Activated CD4-positive, alpha-beta memory T cell treated with anti-CD3 and anti-CD28 coated beads, Interleukin-2, amount 10 ng/mL, durations not matched to agents 7 days and 5 days (primary cell): ENCODE measurements around the gene IGFLR1. TPM values are rescaled to one million over a fixed set of nuclear protein-coding genes. Genes with fewer than 3 reads are reported as not detected.
A peak's percentile ranks its signal among the peaks of the same experiment; 100 is the strongest.

Experiments used
- CTCF ChIA-PET: fragments of 350-600 bp; sonication (Branson Sonifier 250); formaldehyde crosslinking; loops from one replicate; lab custom pipeline; 2021; ENCODE audit warnings: antibody characterized with exemption, inconsistent platforms; lab: Charles Lee
- POLR2A ChIA-PET: fragments of 350-600 bp; sonication (Branson Sonifier 250); formaldehyde crosslinking; loops from one replicate; lab custom pipeline; 2021; ENCODE audit warnings: antibody characterized with exemption; lab: Charles Lee
- DNase-seq: peaks from one replicate; pipeline ENCODE4 v3.0.0-alpha.2; 2020
- H3K27ac Mint-ChIP-seq: one replicate; pipeline ENCODE4 v1.8.0; 2021; ENCODE audit warnings: mild to moderate bottlenecking, mixed read lengths
- H3K27me3 Mint-ChIP-seq: one replicate; pipeline ENCODE4 v1.8.0; 2021; ENCODE audit warnings: mixed read lengths
- H3K36me3 Mint-ChIP-seq: one replicate; pipeline ENCODE4 v1.8.0; 2021; ENCODE audit warnings: low read depth, mixed read lengths
- H3K4me1 Mint-ChIP-seq: one replicate; pipeline ENCODE4 v1.8.0; 2021; ENCODE audit warnings: mixed read lengths
- H3K4me3 Mint-ChIP-seq: one replicate; pipeline ENCODE4 v1.8.0; 2021; ENCODE audit warnings: mild to moderate bottlenecking, mixed read lengths
- H3K9me3 Mint-ChIP-seq: one replicate; pipeline ENCODE4 v1.8.0; 2021; ENCODE audit warnings: mixed read lengths
- total RNA-seq, 2 experiments: library from RNA; stranded (reverse); gene quantifications; one replicate each; pipeline ENCODE4 v1.2.3, GENCODE V29; 2021

Gene IGFLR1
- total RNA-seq, 2 experiments from 2014 or later = 78.9 to 90.5 TPM

DNA sequence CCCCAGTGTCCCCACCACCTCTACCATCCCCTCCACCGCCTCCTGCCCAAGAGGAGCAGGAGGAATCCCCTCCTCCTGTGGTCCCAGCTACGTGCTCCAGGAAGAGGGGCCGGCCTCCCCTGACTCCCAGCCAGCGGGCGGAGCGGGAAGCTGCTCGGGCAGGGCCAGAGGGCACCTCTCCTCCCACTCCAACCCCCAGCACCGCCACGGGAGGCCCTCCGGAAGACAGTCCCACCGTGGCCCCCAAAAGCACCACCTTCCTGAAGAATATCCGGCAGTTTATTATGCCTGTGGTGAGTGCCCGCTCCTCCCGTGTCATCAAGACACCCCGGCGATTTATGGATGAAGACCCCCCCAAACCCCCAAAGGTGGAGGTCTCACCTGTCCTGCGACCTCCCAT is 21.6 kb downstream of the IGFLR1 start:
- H3K36me3 Mint-ChIP-seq = peaks cover 64% of the 10 kb centered on the region
- ChIA-PET CTCF (interaction anchor here (1.3 kb wide), 1 partner anchor 20 kb away, joined by 5 read pairs; no protein-coding TSS in a partner anchor), POLR2A (interaction anchor here (0.9 to 5.1 kb wide), 7 partner anchors 7 to 99 kb away, joined by 3 to 45 read pairs (median 4); partner anchors contain the start of genes IGFLR1, PSENEN and U2AF1L4)
- no peak for DNase-seq
- peaks cover 30% of the 10 kb centered on the region for H3K4me1 Mint-ChIP-seq
- H3K27ac Mint-ChIP-seq = no peak overlapping the region
- H3K27me3 Mint-ChIP-seq = no peaks in the 10 kb centered on the region
- H3K4me3 Mint-ChIP-seq = no peak overlapping the region
- H3K9me3 Mint-ChIP-seq = no peaks in the 10 kb centered on the region

DNA sequence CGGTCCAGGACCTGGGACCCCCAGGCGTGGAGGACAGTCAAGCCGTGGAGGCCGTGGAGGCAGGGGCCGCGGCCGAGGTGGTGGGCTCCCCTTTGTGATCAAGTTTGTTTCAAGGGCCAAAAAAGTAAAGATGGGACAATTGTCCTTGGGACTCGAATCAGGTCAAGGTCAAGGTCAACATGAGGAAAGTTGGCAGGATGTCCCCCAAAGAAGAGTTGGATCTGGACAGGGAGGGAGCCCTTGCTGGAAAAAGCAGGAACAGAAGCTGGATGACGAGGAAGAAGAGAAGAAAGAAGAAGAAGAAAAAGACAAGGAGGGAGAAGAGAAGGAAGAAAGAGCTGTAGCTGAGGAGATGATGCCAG is 22.1 kb downstream of the IGFLR1 start:
- POLR2A ChIA-PET = interaction anchor here (0.9 to 5.1 kb wide), 8 partner anchors 8 to 99 kb away, joined by 3 to 45 read pairs (median 4); partner anchors contain the start of genes IGFLR1, PSENEN and U2AF1L4
- Mint-ChIP-seq H3K36me3 (peaks cover 62% of the 10 kb centered on the region), H3K4me1 (peaks cover 30% of the 10 kb centered on the region)

DNA sequence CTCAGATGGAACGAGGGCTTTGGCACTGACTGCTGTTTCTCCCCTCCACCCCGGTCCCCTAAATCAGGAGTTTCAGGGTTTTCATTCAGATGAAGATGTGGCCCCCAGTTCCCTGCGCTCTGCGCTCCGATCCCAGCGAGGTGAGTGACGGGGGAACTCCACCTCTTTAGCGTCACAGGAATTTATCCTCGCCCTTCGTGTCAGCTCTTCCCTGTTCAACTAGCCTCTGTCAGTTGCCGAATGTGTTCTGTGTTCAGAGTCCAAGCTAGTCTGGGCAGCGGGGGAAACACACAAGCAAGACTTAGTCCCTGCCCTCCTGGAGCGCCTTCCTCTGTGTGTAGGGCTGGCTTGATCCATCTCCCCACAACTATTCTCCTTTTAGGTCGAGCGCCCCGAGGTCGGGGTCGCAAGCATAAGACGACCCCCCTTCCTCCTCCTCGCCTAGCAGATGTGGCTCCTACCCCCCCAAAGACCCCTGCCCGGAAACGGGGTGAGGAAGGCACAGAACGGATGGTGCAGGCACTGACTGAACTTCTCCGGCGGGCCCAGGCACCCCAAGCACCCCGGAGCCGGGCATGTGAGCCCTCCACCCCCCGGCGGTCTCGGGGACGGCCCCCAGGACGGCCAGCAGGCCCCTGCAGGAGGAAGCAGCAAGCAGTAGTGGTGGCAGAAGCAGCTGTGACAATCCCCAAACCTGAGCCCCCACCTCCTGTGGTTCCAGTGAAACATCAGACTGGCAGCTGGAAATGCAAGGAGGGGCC is 22.7 kb downstream of the IGFLR1 start:
- Mint-ChIP-seq H3K27me3 (no peaks in the 10 kb centered on the region), H3K4me3 (peak overlapping the region; percentile 95), H3K36me3 (peaks cover 62% of the 10 kb centered on the region), H3K9me3 (no peaks in the 10 kb centered on the region), H3K4me1 (peaks cover 35% of the 10 kb centered on the region), H3K27ac (peak overlapping the region; percentile 92)
- ChIA-PET POLR2A (interaction anchor here (0.9 to 5.1 kb wide), 16 partner anchors 8 to 107 kb away, joined by 3 to 45 read pairs (median 6); partner anchors contain the start of genes HAUS5, IGFLR1, LIN37 and PSENEN), CTCF (interaction anchor here (1.1 to 1.7 kb wide), 6 partner anchors 21 to 212 kb away, joined by 3 to 8 read pairs (median 6); partner anchors contain the start of genes LIN37 and PSENEN)
- DNase-seq = no peak

More for the DNA sequence above, 22.1 kb downstream of the IGFLR1 start:
- peak overlapping the region; percentile 1 for H3K27ac Mint-ChIP-seq
- no peaks in the 10 kb centered on the region for H3K9me3 Mint-ChIP-seq
- no peak for DNase-seq
- CTCF ChIA-PET = interaction anchor here (1.3 kb wide), 1 partner anchor 20 kb away, joined by 5 read pairs; no protein-coding TSS in a partner anchor
- H3K27me3 Mint-ChIP-seq = no peaks in the 10 kb centered on the region
- H3K4me3 Mint-ChIP-seq = no peak overlapping the region

DNA sequence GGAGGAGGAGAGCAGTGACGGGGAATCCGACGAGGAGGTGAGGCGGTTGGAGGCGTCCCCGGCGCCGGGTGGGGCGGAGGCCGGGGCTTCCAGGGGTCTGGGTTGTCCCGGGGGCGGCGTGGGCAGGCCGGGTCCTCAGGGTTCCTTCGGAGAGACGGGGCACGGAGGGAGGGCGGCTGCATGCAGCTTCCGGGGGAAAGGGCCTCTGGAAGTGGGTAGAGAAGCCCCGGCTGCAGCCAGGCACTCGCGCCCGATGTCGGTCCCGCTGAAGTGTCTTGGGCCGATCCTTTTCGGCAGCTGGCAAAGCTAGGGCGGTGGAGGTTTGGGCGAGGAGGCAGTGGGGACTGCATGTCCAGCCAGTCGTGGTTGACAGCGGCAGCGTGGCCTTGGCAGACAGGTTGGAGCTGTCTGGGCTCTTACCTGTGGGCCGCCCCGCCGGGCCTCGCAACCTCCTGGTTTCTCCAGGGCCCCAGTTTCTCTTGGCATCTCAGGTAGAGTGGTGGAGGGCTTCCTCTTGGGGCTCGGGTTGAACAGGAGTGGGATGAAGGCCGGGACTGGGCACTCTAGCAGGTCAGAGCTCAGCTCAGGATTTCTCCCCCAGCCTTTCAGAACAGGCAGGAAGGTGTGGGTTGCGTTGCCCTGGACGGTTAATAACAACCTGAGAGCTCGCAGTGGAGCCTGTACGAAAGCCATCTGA is 23.8 kb downstream of the IGFLR1 start:
- POLR2A ChIA-PET = interaction anchor here (0.9 to 5.1 kb wide), 14 partner anchors 9 to 211 kb away, joined by 3 to 45 read pairs (median 6); partner anchors contain the start of genes HAUS5, IGFLR1, LIN37 and PSENEN
- peaks cover 46% of the 10 kb centered on the region for H3K4me1 Mint-ChIP-seq

DNA sequence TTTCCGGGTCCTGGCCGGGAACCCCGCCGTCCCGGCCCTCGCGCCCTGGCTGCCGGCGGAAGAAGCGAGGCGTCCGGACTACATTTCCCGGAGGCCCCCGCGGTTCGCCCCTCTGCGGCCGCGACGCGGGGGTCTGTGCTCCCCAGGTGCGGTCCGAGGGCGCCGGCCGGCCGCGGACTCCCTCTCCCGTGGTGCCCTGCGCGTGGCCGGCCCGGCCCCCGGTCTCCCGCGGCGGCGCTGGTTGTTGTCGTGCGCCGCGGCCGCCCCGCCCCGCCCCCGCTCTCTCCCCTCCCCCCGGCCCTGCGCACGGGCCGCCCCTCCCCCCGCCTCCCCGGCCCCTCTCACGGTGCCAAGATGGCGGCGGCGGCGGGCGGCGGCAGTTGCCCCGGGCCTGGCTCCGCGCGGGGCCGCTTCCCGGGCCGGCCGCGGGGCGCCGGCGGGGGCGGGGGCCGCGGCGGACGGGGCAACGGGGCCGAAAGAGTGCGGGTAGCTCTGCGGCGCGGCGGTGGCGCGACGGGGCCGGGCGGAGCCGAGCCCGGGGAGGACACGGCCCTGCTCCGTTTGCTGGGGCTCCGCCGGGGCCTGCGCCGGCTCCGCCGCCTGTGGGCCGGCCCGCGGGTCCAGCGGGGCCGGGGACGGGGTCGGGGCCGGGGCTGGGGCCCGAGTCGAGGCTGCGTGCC is 24.4 kb downstream of the IGFLR1 start, which contains the start of gene KMT2B:
KMT2B (plus strand) TSS at position 339 of the 680 bp plus-strand sequence; CDS start at position 355, 16 bp downstream.
- Mint-ChIP-seq H3K27me3 (no peaks in the 10 kb centered on the region), H3K27ac (peak within 1 kb of the TSS; percentile 99), H3K36me3 (peaks cover 58% of the 10 kb centered on the region), H3K4me3 (peak within 1 kb of the TSS; percentile 95), H3K9me3 (no peaks in the 10 kb centered on the region), H3K4me1 (peaks cover 52% of the 10 kb centered on the region)
- no peak for DNase-seq
- ChIA-PET POLR2A (interaction anchor here (0.9 to 5.1 kb wide), 13 partner anchors 9 to 212 kb away, joined by 3 to 45 read pairs (median 6); partner anchors contain the start of genes HAUS5, IGFLR1, LIN37 and PSENEN), CTCF (interaction anchor here (1.1 to 1.7 kb wide), 6 partner anchors 15 to 214 kb away, joined by 3 to 8 read pairs (median 6); partner anchors contain the start of gene LIN37)

More for the DNA sequence above, 23.8 kb downstream of the IGFLR1 start:
- Mint-ChIP-seq H3K27me3 (no peaks in the 10 kb centered on the region), H3K27ac (peak overlapping the region; percentile 92), H3K9me3 (no peaks in the 10 kb centered on the region), H3K4me3 (peak overlapping the region; percentile 95), H3K36me3 (peaks cover 64% of the 10 kb centered on the region)
- CTCF ChIA-PET = interaction anchor here (0.8 to 1.7 kb wide), 8 partner anchors 16 to 213 kb away, joined by 3 to 8 read pairs (median 4); partner anchors contain the start of genes LIN37 and PSENEN
- peak; percentile 56 for DNase-seq

DNA sequence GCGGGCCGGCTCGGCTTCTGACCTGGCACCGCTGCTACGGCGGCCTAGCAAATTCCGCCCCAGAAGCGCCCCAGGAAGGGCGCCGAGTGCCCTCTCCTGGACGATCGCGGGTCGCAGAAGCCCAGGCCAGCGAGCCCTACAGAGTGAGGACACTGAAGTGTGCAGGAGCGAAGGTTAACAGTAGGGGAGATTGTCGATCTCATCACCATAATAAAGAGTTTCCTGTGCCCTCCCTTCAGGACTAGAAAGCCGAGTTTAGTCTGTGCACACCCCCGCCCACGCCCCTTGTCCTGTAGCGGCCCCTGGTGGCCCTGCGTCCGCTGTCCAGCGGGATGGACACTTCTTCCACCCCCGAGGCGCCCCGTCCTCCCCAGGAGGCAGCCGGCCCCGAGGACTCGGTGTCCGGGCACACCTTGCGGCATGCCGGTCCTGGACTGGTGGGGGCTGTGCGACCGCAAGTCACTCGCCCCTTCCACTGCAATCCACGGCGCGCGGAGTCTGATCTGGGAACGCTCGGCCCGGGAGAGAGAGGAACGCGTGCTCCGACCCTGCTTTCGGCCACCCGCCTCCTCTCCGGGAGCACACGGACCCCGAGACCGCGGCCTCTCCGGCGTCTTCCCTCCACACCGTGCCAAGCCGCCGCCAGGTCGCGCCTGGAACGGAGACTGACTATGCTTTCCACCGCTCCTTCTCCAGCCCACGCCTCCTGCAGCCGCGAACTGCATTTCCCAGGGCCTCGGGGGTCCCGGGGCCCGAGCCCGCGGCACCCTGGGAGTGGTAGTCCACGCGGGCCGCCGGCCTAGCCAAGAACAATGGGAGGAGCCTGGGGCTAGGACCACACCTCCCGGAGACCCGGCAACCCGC is 25.2 kb downstream of the IGFLR1 start:
- Mint-ChIP-seq H3K36me3 (peaks cover 50% of the 10 kb centered on the region), H3K27me3 (no peaks in the 10 kb centered on the region)
- POLR2A ChIA-PET = interaction anchor here (0.9 to 6.8 kb wide), 8 partner anchors 9 to 213 kb away, joined by 3 to 160 read pairs (median 18); partner anchors contain the start of genes IGFLR1, PSENEN, U2AF1L4 and ZBTB32

DNA sequence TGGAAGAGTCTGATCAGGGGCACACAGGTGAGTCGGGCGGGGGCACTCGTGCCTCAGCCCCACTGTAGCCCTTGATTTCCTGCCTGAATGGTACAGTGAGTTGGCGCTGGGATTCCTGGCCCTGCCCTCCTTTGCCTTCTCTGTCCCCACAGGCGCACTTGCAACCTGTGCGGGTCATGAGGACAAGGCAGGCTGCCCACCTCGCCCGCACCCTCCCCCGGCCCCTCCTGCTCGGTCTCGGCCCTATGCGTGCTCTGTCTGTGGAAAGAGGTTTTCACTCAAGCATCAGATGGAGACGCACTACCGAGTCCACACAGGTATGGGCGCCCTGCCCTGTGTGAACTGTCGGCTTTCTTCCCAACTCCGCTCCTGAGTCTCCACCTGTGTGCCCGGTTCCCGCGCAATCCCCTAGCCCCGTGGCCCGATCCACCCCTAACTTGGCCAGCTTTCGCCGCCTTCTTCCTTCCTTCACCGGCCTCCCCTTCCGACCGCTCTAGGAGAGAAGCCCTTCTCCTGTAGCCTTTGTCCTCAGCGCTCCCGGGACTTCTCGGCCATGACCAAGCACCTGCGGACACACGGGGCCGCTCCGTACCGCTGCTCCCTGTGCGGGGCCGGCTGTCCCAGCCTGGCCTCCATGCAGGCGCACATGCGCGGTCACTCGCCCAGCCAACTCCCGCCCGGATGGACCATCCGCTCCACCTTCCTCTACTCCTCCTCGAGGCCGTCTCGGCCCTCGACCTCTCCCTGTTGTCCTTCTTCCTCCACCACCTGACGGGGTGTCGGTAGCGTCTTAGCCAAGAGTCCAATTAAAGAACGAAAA is 26.1 kb downstream of the IGFLR1 start:
- Mint-ChIP-seq H3K9me3 (no peaks in the 10 kb centered on the region), H3K36me3 (peaks cover 42% of the 10 kb centered on the region), H3K4me3 (peak overlapping the region; percentile 92), H3K27me3 (no peaks in the 10 kb centered on the region), H3K4me1 (peaks cover 61% of the 10 kb centered on the region), H3K27ac (peak overlapping the region; percentile 99)
- DNase-seq = peak; percentile 36
- POLR2A ChIA-PET = interaction anchor here (0.9 to 6.8 kb wide), 4 partner anchors 13 to 72 kb away, joined by 3 to 160 read pairs (median 75); partner anchors contain the start of gene ZBTB32
- CTCF ChIA-PET = interaction anchor here (1.0 to 10.3 kb wide), 4 partner anchors 14 to 103 kb away, joined by 3 to 131 read pairs (median 5); no protein-coding TSS in a partner anchor

More for the DNA sequence above, 25.2 kb downstream of the IGFLR1 start:
- no peaks in the 10 kb centered on the region for H3K9me3 Mint-ChIP-seq
- peak; percentile 97 for DNase-seq
- peaks cover 60% of the 10 kb centered on the region for H3K4me1 Mint-ChIP-seq
- peak overlapping the region; percentile 99 for H3K27ac Mint-ChIP-seq
- CTCF ChIA-PET = interaction anchor here (1.2 to 10.3 kb wide), 2 partner anchors 20 to 103 kb away, joined by 4 to 131 read pairs; no protein-coding TSS in a partner anchor
- peak overlapping the region; percentile 92 for H3K4me3 Mint-ChIP-seq

DNA sequence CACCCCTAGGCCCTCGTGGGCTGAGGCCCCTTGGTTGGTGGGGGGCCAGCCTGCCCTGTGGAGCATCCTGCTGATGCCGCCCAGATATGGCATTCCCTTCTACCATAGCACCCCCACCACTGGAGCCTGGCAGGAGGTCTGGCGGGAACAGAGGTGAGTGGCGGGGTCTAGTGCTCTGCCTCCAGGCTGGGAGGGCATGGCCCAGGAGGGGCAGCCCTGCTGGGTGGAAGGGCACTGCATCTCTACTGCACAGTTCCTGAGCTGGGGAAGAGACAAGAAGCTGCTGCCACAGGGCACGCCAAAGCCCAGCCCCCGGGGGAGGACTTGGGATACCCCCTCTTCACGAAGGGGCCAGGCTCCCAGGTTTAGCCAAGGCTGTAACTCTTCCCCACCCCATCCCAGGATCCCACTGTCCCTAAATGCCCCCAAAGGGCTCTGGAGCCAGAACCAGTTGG is 26.9 kb downstream of the IGFLR1 start:
- Mint-ChIP-seq H3K36me3 (peaks cover 39% of the 10 kb centered on the region), H3K4me3 (peak overlapping the region; percentile 92), H3K27me3 (no peaks in the 10 kb centered on the region), H3K4me1 (peaks cover 69% of the 10 kb centered on the region), H3K27ac (peak overlapping the region; percentile 99), H3K9me3 (no peaks in the 10 kb centered on the region)
- no peak for DNase-seq
- ChIA-PET CTCF (interaction anchor here (1.0 to 10.3 kb wide), 6 partner anchors 13 to 104 kb away, joined by 3 to 131 read pairs (median 5); partner anchors contain the start of genes PSENEN and U2AF1L4), POLR2A (interaction anchor here (0.9 to 6.8 kb wide), 5 partner anchors 12 to 71 kb away, joined by 3 to 160 read pairs (median 46); partner anchors contain the start of genes LIN37, PSENEN, U2AF1L4 and ZBTB32)

DNA sequence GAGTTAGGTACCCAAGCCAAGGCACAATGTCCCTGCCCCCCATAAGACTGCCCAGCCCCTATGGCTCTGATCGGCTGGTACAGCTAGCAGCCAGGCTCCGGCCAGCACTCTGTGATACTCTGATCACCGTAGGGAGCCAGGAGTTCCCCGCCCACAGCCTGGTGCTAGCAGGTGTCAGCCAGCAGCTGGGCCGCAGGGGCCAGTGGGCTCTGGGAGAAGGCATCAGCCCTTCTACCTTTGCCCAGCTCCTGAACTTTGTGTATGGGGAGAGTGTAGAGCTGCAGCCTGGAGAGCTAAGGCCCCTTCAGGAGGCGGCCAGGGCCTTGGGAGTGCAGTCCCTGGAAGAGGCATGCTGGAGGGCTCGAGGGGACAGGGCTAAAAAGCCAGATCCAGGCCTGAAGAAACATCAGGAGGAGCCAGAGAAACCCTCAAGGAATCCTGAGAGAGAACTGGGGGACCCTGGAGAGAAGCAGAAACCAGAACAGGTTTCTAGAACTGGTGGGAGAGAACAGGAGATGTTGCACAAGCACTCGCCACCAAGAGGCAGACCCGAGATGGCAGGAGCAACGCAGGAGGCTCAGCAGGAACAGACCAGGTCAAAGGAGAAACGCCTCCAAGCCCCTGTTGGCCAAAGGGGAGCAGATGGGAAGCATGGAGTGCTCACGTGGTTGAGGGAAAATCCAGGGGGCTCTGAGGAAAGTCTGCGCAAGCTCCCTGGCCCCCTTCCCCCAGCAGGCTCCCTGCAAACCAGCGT is 27.5 kb downstream of the IGFLR1 start:
- peak; percentile 59 for DNase-seq
- H3K9me3 Mint-ChIP-seq = no peaks in the 10 kb centered on the region
- H3K4me1 Mint-ChIP-seq = peaks cover 70% of the 10 kb centered on the region
- CTCF ChIA-PET = interaction anchor here (1.5 to 10.3 kb wide), 3 partner anchors 12 to 31 kb away, joined by 4 to 131 read pairs (median 57); partner anchors contain the start of genes PSENEN and U2AF1L4
- H3K36me3 Mint-ChIP-seq = peaks cover 36% of the 10 kb centered on the region
- peak overlapping the region; percentile 92 for H3K4me3 Mint-ChIP-seq
- POLR2A ChIA-PET = interaction anchor here (0.9 to 6.8 kb wide), 7 partner anchors 11 to 165 kb away, joined by 3 to 160 read pairs (median 14); partner anchors contain the start of genes COX6B1, LIN37, PSENEN and U2AF1L4
- H3K27me3 Mint-ChIP-seq = no peaks in the 10 kb centered on the region
- H3K27ac Mint-ChIP-seq = peak overlapping the region; percentile 99
